A673 (cell line): ENCODE data around the gene OVAAL. TPM values are rescaled to one million over a fixed set of nuclear protein-coding genes. Genes with fewer than 3 reads are reported as not detected.

Experiments
- BruUV-seq: library from RNA; stranded (reverse); fragments of 400-500 nt; replicated peaks from 2 replicates; lab custom pipeline; 2021; lab: Mats Ljungman, UMichigan
- CTCF ChIA-PET: fragments of 300-600 bp; sonication (Branson Sonifier 250); formaldehyde crosslinking; loops from one replicate; lab custom pipeline; 2022; ENCODE audit warnings: antibody characterized with exemption; lab: Charles Lee
- POLR2A ChIA-PET: fragments of 300-600 bp; sonication (Branson Sonifier 250); formaldehyde crosslinking; loops from one replicate; lab custom pipeline; 2022; ENCODE audit warnings: antibody characterized with exemption; ENCODE audit not compliant: low non-redundant PET; lab: Charles Lee
- DNase-seq: peaks from one replicate; pipeline ENCODE4 v3.0.0-alpha.2; 2015; ENCODE audit warnings: low spot score
- H3K27ac ChIP-seq: fragments of 200-600 bp; sonication (generic); 2 replicates; pipeline ENCODE4 v1.5.1; 2016; ENCODE audit warnings: mixed run types, low read depth, mild to moderate bottlenecking, mixed read lengths, antibody characterized with exemption, low read length; ENCODE audit not compliant: poor library complexity, severe bottlenecking
- H3K27me3 ChIP-seq: fragments of 200-600 bp; sonication (generic); replicated peaks from 2 replicates; pipeline ENCODE4 v1.6.1; 2017; ENCODE audit warnings: mixed run types, low read depth, mild to moderate bottlenecking, mixed read lengths, antibody characterized with exemption, low read length; ENCODE audit not compliant: insufficient read depth, poor library complexity
- H3K36me3 ChIP-seq: fragments of 200-600 bp; sonication (generic); 2 replicates; pipeline ENCODE4 v1.6.1; 2016; ENCODE audit warnings: mixed run types, mild to moderate bottlenecking, mixed read lengths, antibody characterized with exemption, low read length; ENCODE audit not compliant: insufficient read depth, poor library complexity, severe bottlenecking
- H3K4me1 ChIP-seq: fragments of 200-600 bp; sonication (generic); 2 replicates; pipeline ENCODE4 v1.6.1; 2017; ENCODE audit warnings: mixed run types, mild to moderate bottlenecking, mixed read lengths, antibody characterized with exemption, low read length; ENCODE audit not compliant: insufficient read depth, poor library complexity, severe bottlenecking
- H3K4me3 ChIP-seq: fragments of 200-600 bp; sonication (generic); 2 replicates; pipeline ENCODE4 v1.5.1; 2016; ENCODE audit warnings: low read depth, mixed run types, mild to moderate bottlenecking, mixed read lengths, low read length; ENCODE audit not compliant: poor library complexity, severe bottlenecking
- H3K9me3 ChIP-seq: fragments of 200-600 bp; sonication (generic); 2 replicates; pipeline ENCODE4 v1.6.1; 2016; ENCODE audit warnings: mixed run types, low read depth, mild to moderate bottlenecking, mixed read lengths, antibody characterized with exemption, low read length; ENCODE audit not compliant: poor library complexity, severe bottlenecking
- EZH2 ChIP-seq: fragments of 200-600 bp; sonication (generic); IDR thresholded peaks from 2 replicates; pipeline ENCODE4 v1.6.1; 2017; ENCODE audit warnings: borderline replicate concordance, low read depth, mild to moderate bottlenecking, mixed read lengths, antibody characterized with exemption, low read length; ENCODE audit not compliant: poor library complexity, severe bottlenecking
- intact Hi-C: fragments of 100-400 bp; cut with micrococcal nuclease; formaldehyde crosslinking; loops from one replicate; pipeline ENCODE4 v1.10.0; 2022; ENCODE audit not compliant: unreplicated experiment
- total RNA-seq: library from RNA; stranded (reverse); gene quantifications from 2 replicates; pipeline ENCODE4 v1.2.3, GENCODE V29; 2021
- TF ChIP-seq, protein P1 (sequence below): fragments of 300-800, 200-600 bp; sonication (generic); conservative IDR thresholded peaks from 2 replicates; pipeline ENCODE4 v1.5.1; 2017; ENCODE audit warnings: low read depth, mild to moderate bottlenecking, antibody characterized with exemption, low read length, moderate library complexity, mixed read lengths

Gene OVAAL
- total RNA-seq, 1 experiment from 2014 or later, result not detected

GRCh38 chr1:180560868-180561600, 2.3 kb downstream of the OVAAL start:
- TF ChIP-seq, protein P1, sequence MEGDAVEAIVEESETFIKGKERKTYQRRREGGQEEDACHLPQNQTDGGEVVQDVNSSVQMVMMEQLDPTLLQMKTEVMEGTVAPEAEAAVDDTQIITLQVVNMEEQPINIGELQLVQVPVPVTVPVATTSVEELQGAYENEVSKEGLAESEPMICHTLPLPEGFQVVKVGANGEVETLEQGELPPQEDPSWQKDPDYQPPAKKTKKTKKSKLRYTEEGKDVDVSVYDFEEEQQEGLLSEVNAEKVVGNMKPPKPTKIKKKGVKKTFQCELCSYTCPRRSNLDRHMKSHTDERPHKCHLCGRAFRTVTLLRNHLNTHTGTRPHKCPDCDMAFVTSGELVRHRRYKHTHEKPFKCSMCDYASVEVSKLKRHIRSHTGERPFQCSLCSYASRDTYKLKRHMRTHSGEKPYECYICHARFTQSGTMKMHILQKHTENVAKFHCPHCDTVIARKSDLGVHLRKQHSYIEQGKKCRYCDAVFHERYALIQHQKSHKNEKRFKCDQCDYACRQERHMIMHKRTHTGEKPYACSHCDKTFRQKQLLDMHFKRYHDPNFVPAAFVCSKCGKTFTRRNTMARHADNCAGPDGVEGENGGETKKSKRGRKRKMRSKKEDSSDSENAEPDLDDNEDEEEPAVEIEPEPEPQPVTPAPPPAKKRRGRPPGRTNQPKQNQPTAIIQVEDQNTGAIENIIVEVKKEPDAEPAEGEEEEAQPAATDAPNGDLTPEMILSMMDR, result no peak
- TF ChIP-seq EZH2, result no peak
- POLR2A ChIA-PET, result no interaction called here
- H3K4me3 ChIP-seq, result no peak overlapping the region
- no peak overlapping the region for H3K27ac ChIP-seq
- no TSS peak for BruUV-seq
- H3K27me3 ChIP-seq, result no peaks in the 10 kb centered on the region
- no peaks in the 10 kb centered on the region for H3K4me1 ChIP-seq
- CTCF ChIA-PET, result no interaction called here
- H3K36me3 ChIP-seq, result no peaks in the 10 kb centered on the region
- intact Hi-C loops, result no loop called here
- no peak for DNase-seq
- no peaks in the 10 kb centered on the region for H3K9me3 ChIP-seq

GRCh38 chr1:180562640-180563025, 3.9 kb downstream of the OVAAL start:
- no peak for DNase-seq
- Histone ChIP-seq H3K4me1 (no peaks in the 10 kb centered on the region), H3K9me3 (no peaks in the 10 kb centered on the region), H3K36me3 (no peaks in the 10 kb centered on the region), H3K4me3 (no peak overlapping the region), H3K27me3 (no peaks in the 10 kb centered on the region), H3K27ac (no peak overlapping the region)
- POLR2A ChIA-PET, result no interaction called here
- CTCF ChIA-PET, result no interaction called here
- BruUV-seq, result no TSS peak
- no peak for TF ChIP-seq EZH2
- TF ChIP-seq, protein P1, result no peak
- intact Hi-C loops, result no loop called here

- CTCF ChIA-PET, result no interaction called here
- intact Hi-C loops, result no loop called here
- no TSS peak for BruUV-seq
- POLR2A ChIA-PET, result no interaction called here
- Histone ChIP-seq H3K9me3 (no peaks in the 10 kb centered on the region), H3K4me3 (no peak overlapping the region), H3K27me3 (no peaks in the 10 kb centered on the region), H3K36me3 (no peaks in the 10 kb centered on the region), H3K27ac (no peak overlapping the region), H3K4me1 (no peaks in the 10 kb centered on the region)
- DNase-seq, result no peak
- TF ChIP-seq EZH2, result no peak
- TF ChIP-seq, protein P1, result no peak
These were observed 4.5 kb downstream of the OVAAL start for GRCh38 chr1:180563026-180563827.
